D721Med (cell line): Measurements from ENCODE around the gene PTPRA.

Experiments used
- DNase-seq: peaks from one replicate; pipeline ENCODE4 v3.0.0; 2011; ENCODE audit warnings: low spot score; ENCODE audit not compliant: insufficient read length
- FAIRE-seq: peaks from 2 replicates; lab custom pipeline; 2011; peaks lifted over from hg19 to GRCh38; lab: Jason Lieb, UNC
- CTCF ChIP-seq: IDR thresholded peaks from 2 replicates; pipeline ENCODE4 v1.5.1; 2012; ENCODE audit warnings: mild to moderate bottlenecking, control low read depth; ENCODE audit not compliant: insufficient read depth; ENCODE audit errors: missing control alignments

The PTPRA gene

DNA sequence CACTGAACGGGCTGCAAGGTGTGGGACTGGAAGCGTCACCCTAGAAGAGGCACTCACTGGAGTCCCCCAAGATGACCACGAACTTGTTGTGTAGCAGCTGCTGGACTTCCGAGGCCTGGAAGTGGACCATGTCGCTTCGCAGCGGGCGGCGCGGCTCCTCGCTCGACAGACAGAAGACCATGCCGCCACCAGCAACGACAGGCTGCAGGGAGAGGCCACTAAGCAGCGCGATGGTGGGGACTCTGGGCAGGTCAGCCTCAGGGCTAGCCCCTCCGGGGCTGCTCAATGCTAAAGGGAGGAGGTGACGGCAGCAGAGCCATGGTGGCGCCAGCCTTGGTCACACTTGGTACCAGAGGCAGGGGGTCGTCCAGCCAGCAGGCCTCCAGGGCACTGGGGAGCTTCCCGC is 33.5 kb upstream of the PTPRA start:
- no peak for TF ChIP-seq CTCF
- FAIRE-seq (no peak), DNase-seq (no peak)

GRCh38 chr20:2840138-2840966 is 32.9 kb upstream of the PTPRA start, which contains the start of the genes PCED1A and VPS16:
Gene PCED1A, minus strand, starts transcription at chr20:2840655. Its CDS starts 743 bp downstream, at chr20:2839912.
Gene VPS16, plus strand, starts transcription at chr20:2840745. Its CDS starts 30 bp downstream, at chr20:2840775.
- no peak for TF ChIP-seq CTCF
- no peak for FAIRE-seq

GRCh38 chr20:2840967-2841531 is 32.2 kb upstream of the PTPRA start:
- DNase-seq = no peak
- no peak for TF ChIP-seq CTCF
- FAIRE-seq = no peak

More at GRCh38 chr20:2840138-2840966, 32.9 kb upstream of the PTPRA start, which contains the start of the genes PCED1A and VPS16:
- DNase-seq = peak; percentile 70

DNA sequence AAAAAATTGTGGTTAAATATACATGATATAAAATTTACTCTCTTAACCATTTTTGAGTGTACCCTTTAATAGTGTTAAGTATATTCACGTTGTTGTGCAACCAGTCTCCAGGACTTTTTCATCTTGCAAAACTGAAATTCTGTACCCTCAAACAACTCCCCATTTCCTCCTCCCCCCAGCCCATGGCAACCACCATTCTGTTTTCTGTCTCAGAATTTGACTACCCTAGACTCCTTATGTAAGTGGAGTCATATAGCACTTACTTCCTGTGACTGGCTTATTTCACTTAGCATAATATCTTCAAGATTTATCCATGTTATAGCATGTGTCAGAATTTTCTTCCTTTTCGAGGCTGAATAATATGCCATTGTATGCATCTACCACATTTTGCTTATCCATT is 27.7 kb upstream of the PTPRA start:
- TF ChIP-seq CTCF = no peak
- FAIRE-seq (no peak), DNase-seq (no peak)

DNA sequence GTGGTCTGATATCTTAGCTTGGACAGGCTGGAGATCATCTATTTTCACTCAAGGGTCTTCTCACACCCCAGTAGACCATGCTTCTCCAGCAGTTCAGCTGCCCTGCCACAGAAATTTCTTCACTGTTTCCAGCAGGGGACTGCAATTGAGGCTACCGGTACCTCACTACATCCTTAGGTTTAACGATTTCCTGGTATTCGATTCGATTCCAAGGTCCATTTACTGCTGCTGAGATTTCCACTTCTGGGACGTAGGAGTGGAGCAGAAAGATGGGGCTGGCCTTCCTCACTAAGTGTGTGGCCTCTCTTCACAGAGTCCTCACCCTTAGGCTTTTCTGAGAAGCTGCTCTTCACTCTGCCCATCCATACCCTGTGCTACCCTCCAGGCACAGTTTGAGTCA is 26.6 kb upstream of the PTPRA start:
- no peak for FAIRE-seq
- TF ChIP-seq CTCF = no peak

DNA sequence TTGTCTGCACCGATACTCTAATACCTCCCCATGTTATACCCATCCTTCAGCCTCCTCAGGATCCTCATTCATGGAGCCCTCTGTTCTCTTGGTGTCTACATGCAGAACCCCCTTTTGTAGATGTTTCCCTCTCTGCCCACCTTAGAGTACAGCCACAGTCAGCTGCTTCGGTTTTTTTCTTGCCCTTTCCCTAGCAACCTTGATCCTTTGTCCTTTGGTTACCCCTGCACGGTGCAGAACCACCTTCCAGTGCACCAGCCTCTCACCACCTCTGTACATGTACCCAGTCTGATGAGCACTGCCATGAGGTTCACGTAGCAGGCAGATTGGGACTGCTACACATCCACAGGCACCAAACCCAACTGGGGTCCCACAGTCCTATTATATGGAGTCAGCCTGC is 25.5 kb upstream of the PTPRA start:
- no peak for FAIRE-seq
- no peak for TF ChIP-seq CTCF
- DNase-seq = no peak

More for the DNA sequence above, 26.6 kb upstream of the PTPRA start:
- DNase-seq = no peak
